Hematopoietic multipotent progenitor cell treated with erythropoietin and hydrocortisone succinate and interleukin-3 and kit ligand, for 4 days (in vitro differentiated cells): ENCODE data around the gene DUOXA2.
"Not testable (repeated sequence)": the region's sequence is repeated elsewhere in the genome, so short reads cannot be mapped to it uniquely, and the experiment has no call there.

Experiments
- DNase-seq: peaks from one replicate; pipeline ENCODE4 v3.0.0-alpha.2; 2015

The DUOXA2 gene

DNA sequence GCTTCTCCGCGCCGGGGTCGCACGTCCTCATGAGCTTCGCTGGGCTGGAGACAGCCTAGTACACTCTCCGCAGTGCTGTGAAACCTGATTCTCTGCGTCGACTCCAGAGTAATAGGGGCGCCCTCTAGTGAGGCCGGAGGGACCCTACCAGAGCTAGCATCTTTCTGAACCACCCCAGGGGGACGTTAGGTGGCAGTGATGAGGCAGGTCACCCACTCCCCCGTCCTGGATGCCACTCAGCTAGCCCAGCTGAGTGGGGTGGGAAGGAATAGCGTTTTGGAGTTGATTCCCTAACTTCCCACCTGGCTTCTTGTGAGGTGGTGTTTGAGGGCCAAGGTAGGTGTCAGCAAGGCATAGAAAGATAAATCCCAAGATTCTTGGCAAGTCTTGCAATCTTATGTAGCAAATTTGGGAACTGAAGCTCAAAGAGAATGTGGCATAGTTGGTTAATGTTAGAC, 4.0 kb downstream of the DUOXA2 start:
- DNase-seq = peak; percentile 96

DNA sequence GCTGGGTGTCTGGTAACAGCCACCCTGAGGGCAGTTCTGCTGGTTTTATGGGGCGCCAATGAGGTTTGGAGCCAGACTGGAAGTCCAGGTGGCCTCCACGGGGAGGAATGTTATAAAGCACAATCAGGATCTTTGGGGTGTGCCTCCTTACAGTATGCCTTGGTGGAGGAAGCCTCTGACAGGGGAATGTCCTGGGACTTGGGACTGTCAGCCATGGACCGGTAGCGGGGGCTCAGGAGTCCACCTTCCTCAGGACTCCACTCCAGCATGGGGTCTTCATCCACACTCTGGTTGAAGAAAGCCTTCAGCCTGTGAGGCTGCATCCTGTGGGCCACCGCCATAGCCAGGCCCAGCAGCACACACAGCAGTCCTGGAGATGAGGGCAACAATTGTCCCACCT, 4.9 kb downstream of the DUOXA2 start:
- no peak for DNase-seq

- DNase-seq = no peak
These were observed 6.2 kb downstream of the DUOXA2 start for GRCh38 chr15:45120081-45120972.

DNA sequence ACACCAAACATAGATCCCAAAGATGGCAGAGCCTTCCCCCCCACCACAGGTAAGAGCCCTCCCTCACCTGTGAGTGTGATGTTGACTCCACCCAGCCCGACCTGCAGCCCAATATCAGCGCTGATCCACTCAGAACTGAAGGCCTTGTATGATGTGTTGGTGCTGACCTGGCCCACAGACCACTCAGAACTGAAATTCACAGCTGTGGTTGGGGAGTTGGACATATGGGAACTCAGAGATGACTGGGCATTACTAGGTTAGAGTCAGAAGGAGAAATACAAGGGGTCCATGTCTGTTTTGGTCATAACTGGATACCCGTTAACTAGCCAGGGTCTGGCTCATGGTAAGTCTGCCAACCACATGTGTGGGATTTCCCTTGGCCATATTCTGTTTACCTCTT, 6.9 kb downstream of the DUOXA2 start:
- DNase-seq = no peak

- DNase-seq = no peak
These were observed 7.7 kb downstream of the DUOXA2 start for GRCh38 chr15:45121706-45122417.

GRCh38 chr15:45122719-45123118, 8.6 kb downstream of the DUOXA2 start:
- DNase-seq = no peak

- DNase-seq = no peak
These were observed 9.3 kb downstream of the DUOXA2 start for GRCh38 chr15:45123397-45123796.

DNA sequence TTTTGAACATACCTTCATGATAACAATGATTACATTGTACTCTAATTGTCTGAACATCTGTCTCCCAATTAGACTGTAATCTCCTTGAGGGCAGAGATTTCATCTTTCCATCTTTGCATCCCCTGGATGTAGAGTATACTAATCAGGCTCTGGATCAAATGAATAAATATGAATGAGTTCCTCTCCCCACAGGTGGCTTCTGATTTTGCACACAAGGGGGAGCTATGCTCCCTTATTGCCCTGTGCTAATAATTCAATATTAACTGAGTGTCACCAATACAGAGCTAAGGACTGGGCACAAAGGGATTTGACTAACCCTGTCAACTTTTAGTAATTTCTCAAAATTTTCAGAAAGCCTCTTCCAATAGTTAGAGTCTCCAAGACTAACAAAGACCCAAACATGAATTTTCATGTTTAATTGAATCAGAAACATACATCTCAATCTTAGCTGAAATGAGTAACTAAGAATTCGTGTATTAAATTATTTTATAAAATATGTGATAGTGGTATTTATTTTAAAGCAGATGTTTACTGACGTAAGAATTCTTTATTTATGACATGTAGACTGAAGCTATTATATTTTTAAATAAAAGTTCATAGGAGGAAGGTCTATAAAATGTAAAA, 12.5 kb downstream of the DUOXA2 start:
- DNase-seq = peak; percentile 70

- DNase-seq = no peak
These were observed 15.0 kb downstream of the DUOXA2 start for GRCh38 chr15:45128971-45129639.

GRCh38 chr15:45129651-45130129, 15.6 kb downstream of the DUOXA2 start, which contains the start of the genes DUOX1 and DUOXA1:
Gene DUOX1, plus strand, starts transcription at chr15:45129994. Its CDS starts 1,973 bp downstream, at chr15:45131967.
Gene DUOXA1, minus strand, starts transcription at chr15:45129879. Its CDS starts 6,865 bp downstream, at chr15:45123014.
- peak; percentile 37 for DNase-seq

GRCh38 chr15:45130291-45131000, 16.3 kb downstream of the DUOXA2 start:
- no peak for DNase-seq

DNA sequence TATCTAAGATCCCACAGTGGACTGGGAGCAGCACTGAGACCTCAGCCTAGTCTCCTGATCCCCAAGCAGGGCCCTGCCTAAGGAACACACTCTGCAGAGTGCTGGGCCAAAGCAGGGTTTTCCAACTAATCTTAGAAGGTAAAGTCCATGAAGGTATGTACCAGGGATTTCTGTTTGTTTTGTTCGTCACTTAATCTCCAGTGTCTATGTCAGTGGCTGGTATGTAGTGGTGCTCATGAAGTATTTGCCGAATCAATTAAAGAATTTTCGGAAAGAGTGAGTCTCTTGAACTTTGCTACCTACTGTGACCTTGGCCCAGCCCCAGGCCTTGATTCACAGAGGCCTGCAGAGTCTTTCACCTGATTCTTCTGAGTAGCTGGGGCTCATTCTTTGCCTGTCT, 17.4 kb downstream of the DUOXA2 start:
- DNase-seq = no peak

DNA sequence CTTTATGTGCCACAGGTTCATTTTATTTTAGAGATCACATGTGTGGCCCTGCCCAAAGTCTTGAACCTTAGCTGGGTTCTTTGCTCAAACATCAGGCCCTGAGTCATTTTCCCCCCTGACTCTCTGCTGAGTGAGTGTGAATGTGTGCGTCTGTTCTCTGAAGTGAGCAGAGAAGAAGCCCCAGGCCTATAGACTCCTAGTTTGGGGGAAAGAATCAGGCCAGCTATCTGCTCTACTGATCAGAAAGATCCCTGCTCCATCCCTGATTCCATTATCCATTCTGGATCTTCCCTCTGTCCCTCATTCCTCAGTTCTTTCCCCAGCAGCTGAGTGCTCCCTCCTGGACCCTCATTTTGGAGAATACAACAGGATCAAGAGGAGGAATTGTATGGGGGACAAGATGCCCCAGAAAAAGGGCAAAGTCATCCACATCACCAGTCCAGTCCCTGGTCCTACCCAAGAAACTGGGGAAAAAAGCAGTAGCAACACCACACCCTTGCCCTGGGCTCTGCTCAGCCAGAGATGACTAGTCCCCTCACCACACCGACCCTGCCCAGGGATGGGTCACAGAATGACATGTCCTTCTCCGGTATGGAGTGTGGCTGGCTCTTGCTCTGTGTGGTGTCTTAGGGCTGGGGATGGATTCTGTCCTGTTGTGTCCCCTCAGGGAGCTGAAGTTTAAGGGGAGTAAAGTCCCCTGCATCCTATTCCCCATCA, 18.9 kb downstream of the DUOXA2 start:
- no peak for DNase-seq

GRCh38 chr15:45133561-45133920, 19.4 kb downstream of the DUOXA2 start:
- DNase-seq = no peak

GRCh38 chr15:45134046-45134445, 19.9 kb downstream of the DUOXA2 start:
- DNase-seq = no peak

DNA sequence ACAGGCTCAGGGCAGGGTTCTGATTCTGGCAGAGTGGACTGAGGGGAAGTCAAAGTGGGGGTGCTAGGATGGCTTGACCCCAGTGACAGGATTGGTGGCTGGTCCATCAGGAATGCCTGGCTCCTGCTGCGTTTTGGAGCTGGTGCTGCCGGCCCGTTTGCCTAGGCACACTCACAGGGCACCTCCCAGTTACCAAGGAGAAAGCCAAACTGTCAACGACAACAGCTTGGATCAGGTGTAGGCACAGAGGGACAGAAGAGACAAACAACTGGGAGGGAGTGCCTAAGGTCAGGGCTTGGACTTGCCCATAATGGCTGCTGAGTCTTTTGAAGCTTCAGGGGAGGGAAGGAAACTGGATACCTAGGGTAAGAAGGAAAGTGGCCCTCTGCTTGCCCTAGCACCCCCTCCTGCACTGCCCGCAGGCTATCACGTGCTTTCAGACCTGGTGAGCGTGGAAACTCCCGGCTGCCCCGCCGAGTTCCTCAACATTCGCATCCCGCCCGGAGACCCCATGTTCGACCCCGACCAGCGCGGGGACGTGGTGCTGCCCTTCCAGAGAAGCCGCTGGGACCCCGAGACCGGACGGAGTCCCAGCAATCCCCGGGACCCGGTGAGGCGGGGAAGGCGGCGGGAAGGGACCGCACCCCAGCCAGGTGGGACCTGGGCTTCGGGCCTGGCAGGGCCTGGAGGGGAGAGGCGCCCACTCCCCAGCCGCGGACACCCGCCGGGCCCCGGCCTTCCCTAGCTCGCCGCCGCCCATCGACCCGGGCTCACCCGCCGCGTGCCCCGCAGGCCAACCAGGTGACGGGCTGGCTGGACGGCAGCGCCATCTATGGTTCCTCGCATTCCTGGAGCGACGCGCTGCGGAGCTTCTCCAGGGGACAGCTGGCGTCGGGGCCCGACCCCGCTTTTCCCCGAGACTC, 20.8 kb downstream of the DUOXA2 start:
- DNase-seq = peak; percentile 42

DNA sequence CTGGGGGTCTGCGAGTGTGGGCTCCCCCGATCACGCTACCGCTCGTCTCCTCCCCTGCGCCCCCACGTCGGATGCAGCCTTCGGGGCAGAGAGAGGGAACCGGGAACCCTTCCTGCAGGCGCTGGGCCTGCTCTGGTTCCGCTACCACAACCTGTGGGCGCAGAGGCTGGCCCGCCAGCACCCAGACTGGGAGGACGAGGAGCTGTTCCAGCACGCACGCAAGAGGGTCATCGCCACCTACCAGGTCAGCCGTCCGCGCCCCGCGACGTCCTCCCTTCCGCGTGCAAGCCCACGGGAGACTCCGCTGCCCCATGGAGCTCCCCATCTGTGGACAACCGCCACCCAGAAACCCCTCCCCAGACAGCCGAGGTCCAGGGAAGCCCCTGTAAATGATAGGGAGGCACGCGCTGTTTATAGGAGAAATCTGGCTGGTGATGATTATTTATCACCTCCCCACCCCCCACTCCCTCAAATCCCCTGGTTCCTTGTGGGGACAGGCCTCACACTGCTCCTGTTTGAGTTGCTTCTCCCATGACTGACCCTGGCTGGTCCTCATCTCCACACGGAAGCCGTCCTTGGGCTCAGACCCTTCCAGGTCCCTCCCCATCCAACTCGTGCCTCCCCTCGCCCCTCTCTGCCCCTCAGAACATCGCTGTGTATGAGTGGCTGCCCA, 21.7 kb downstream of the DUOXA2 start:
- not testable (repeated sequence) for DNase-seq

DNA sequence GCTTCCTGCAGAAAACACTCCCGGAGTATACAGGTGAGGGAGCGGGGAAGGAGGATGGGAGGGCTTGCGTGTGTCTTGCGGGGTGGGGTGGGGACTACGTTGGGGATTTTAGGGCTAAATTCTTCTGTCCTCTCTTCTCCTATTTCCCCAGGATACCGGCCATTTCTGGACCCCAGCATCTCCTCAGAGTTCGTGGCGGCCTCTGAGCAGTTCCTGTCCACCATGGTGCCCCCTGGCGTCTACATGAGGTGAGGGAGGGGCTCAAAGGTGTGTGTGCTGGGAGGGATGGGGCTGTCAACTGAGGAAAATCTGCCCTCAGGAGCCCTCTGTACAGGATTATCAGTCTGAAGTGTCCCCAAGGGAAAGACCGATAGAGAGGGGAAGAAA, 22.2 kb downstream of the DUOXA2 start:
- DNase-seq = no peak

GRCh38 chr15:45137703-45138102, 23.6 kb downstream of the DUOXA2 start:
- no peak for DNase-seq
